Thoracic aorta (tissue), 2 donors: Measurements from ENCODE around the gene GGTA1. TPM values are rescaled to one million over a fixed set of nuclear protein-coding genes. Genes with fewer than 3 reads are reported as not detected.

Experiments
- ATAC-seq: fragments of 150-250 bp; one replicate; pipeline ENCODE4 v1.8.0; 2017; ENCODE audit warnings: low read depth; ENCODE audit not compliant: insufficient number of reproducible peaks, low FRiP score
- DNase-seq: peaks from one replicate; pipeline ENCODE4 v3.0.0-alpha.2; 2020; ENCODE audit warnings: low spot score
- H3K27ac ChIP-seq, 2 donors: fragments of 200-600 bp; sonication (generic); 1 replicate in 1 of 2; 2 replicates in 1 of 2; pipeline ENCODE4 v1.5.1; 2016; ENCODE audit warnings: mild to moderate bottlenecking in 2 of 2, moderate library complexity in 2 of 2
- H3K27me3 ChIP-seq: fragments of 200-600 bp; sonication (generic); replicated peaks from 2 replicates; pipeline ENCODE4 v1.6.0; 2016; ENCODE audit warnings: mild to moderate bottlenecking; ENCODE audit not compliant: insufficient read depth
- H3K36me3 ChIP-seq: fragments of 200-600 bp; sonication (generic); one replicate; pipeline ENCODE4 v1.5.1; 2016
- H3K4me1 ChIP-seq, 2 donors: fragments of 200-600 bp; sonication (generic); 1 replicate in 1 of 2; 2 replicates in 1 of 2; pipeline versions ENCODE4 v1.5.1 to v1.6.0; 2016; ENCODE audit warnings: low read depth in 2 of 2, mild to moderate bottlenecking in 1 of 2; ENCODE audit not compliant: control insufficient read depth in 1 of 2
- H3K4me3 ChIP-seq: fragments of 200-600 bp; sonication (generic); 2 replicates; pipeline ENCODE4 v1.5.1; 2016; ENCODE audit warnings: mild to moderate bottlenecking
- H3K9me3 ChIP-seq: fragments of 200-600 bp; sonication (generic); 2 replicates; pipeline ENCODE4 v1.5.1; 2016
- CTCF ChIP-seq: fragments of 200-600 bp; sonication (generic); IDR thresholded peaks from one replicate; pipeline ENCODE4 v1.5.1; 2019; ENCODE audit warnings: antibody characterized with exemption
- total RNA-seq, 2 donors: library from RNA; depleted of rRNA; stranded (reverse); fragments of >200 nt; gene quantifications; one replicate each; pipeline versions ENCODE4 v1.1.0 to v1.2.3, GENCODE V29; 2016

The GGTA1 gene
- total RNA-seq, 2 donors from 2014 or later, result 55.1 to 102 TPM

- ATAC-seq (peak; percentile 60), DNase-seq (no peak)
- no peaks in the 10 kb centered on the region for H3K9me3 ChIP-seq
- H3K27ac ChIP-seq, result peak overlapping the region; percentile 90
- no peaks in the 10 kb centered on the region for H3K36me3 ChIP-seq
- H3K4me3 ChIP-seq, result peak overlapping the region; percentile 33
- no peak for TF ChIP-seq CTCF
- H3K4me1 ChIP-seq, result peaks cover 30 to 93% of the 10 kb centered on the region in 2 donors
- H3K27me3 ChIP-seq, result no peaks in the 10 kb centered on the region
These were observed 26.4 kb downstream of the GGTA1 start for GRCh38 chr9:121473229-121473628.

DNA sequence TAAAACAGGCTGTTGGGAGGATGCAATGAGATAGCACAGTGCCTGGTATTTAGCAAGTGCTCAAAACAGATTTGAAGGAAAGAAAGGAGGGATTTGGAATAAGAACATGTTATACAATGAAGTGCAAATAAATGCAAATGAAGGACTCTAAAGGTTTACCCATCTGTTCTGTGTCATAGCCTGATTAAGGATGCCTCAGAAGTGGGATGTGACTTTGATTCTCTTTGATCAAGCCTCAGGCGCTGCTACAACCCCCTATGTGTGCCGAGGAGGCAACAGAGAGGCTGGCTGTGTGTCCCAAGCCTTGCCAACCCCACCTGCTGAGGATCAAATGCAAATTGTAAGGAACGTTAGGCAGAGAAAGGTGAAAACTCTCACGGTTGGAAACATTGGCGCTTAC, 27.2 kb downstream of the GGTA1 start:
- Histone ChIP-seq H3K9me3 (no peaks in the 10 kb centered on the region), H3K27me3 (no peaks in the 10 kb centered on the region), H3K27ac (peak overlapping the region; percentile 90), H3K4me3 (no peak overlapping the region), H3K4me1 (peaks cover 24 to 89% of the 10 kb centered on the region in 2 donors), H3K36me3 (no peaks in the 10 kb centered on the region)
- DNase-seq (no peak), ATAC-seq (no peak)
- TF ChIP-seq CTCF, result no peak

- ATAC-seq (no peak), DNase-seq (no peak)
- Histone ChIP-seq H3K4me1 (peaks cover 6 to 78% of the 10 kb centered on the region in 2 donors), H3K27me3 (no peaks in the 10 kb centered on the region), H3K36me3 (peaks cover 5% of the 10 kb centered on the region), H3K27ac (peak overlapping the region in 1 of 2 donors; percentile 53), H3K4me3 (no peak overlapping the region), H3K9me3 (no peaks in the 10 kb centered on the region)
- TF ChIP-seq CTCF, result no peak
These were observed 33.5 kb downstream of the GGTA1 start for GRCh38 chr9:121466142-121466541.

DNA sequence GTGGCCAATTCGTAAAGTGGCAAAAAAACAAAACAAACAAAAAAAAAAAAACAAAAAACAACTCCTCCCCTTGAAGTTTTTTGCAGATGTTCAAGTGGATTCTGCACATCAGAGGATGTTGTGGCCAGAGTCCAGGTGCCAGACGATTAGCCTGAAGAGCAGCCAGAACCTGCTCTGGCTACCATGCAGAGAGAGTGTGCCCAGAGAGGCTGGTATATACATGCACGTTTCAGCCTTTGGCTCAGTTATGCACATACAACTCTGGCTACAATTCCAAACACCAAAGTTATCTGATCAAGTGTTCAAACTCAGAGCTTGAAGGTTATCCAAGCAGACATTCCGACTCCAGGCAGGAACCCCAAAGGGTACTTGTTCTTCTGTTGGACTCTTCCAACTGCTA, 34.7 kb downstream of the GGTA1 start:
- Histone ChIP-seq H3K4me3 (no peak overlapping the region), H3K27ac (peak overlapping the region in 1 of 2 donors; percentile 53), H3K4me1 (peaks cover 6 to 67% of the 10 kb centered on the region in 2 donors), H3K9me3 (no peaks in the 10 kb centered on the region), H3K27me3 (no peaks in the 10 kb centered on the region), H3K36me3 (peaks cover 6% of the 10 kb centered on the region)
- TF ChIP-seq CTCF, result no peak
- no peak for DNase-seq
- ATAC-seq, result no peak

GRCh38 chr9:121463026-121463807, 36.4 kb downstream of the GGTA1 start:
- peaks cover 6 to 56% of the 10 kb centered on the region in 2 donors for H3K4me1 ChIP-seq
- peak overlapping the region; percentile 49 to 61 for H3K27ac ChIP-seq
- no peaks in the 10 kb centered on the region for H3K9me3 ChIP-seq
- no peak overlapping the region for H3K4me3 ChIP-seq
- DNase-seq, result no peak
- TF ChIP-seq CTCF, result peak; percentile 85
- H3K36me3 ChIP-seq, result peaks cover 12% of the 10 kb centered on the region
- H3K27me3 ChIP-seq, result no peaks in the 10 kb centered on the region
- peak; percentile 24 for ATAC-seq
